GM06990 (cell line): ENCODE measurements around the gene SLC25A30.

ENCODE experiments used
- DNase-seq: peaks from one replicate; pipeline ENCODE4 v3.0.0-alpha.2; 2011; ENCODE audit not compliant: insufficient read length; ENCODE audit errors: extremely low read depth
- H3K27me3 ChIP-seq: replicated peaks from 2 replicates; pipeline ENCODE4 v1.6.0; 2011; ENCODE audit warnings: low read length; ENCODE audit not compliant: control insufficient read depth, insufficient read depth
- H3K36me3 ChIP-seq: 2 replicates; pipeline ENCODE4 v1.5.1; 2011; ENCODE audit warnings: low read length; ENCODE audit not compliant: control insufficient read depth, insufficient read depth
- H3K4me3 ChIP-seq: replicated peaks from 2 replicates; pipeline ENCODE4 v1.5.1; 2011; ENCODE audit warnings: low read depth, mild to moderate bottlenecking, control low read depth, low read length
- TF ChIP-seq, protein P1 (sequence below): IDR thresholded peaks from 2 replicates; pipeline ENCODE4 v1.5.1; 2011; ENCODE audit warnings: low read length, control low read depth, mild to moderate bottlenecking, inconsistent platforms; ENCODE audit not compliant: insufficient read depth, poor library complexity, severe bottlenecking

The SLC25A30 gene

GRCh38 chr13:45454204-45454603 is 36.0 kb upstream of the SLC25A30 start:
- TF ChIP-seq, protein P1, sequence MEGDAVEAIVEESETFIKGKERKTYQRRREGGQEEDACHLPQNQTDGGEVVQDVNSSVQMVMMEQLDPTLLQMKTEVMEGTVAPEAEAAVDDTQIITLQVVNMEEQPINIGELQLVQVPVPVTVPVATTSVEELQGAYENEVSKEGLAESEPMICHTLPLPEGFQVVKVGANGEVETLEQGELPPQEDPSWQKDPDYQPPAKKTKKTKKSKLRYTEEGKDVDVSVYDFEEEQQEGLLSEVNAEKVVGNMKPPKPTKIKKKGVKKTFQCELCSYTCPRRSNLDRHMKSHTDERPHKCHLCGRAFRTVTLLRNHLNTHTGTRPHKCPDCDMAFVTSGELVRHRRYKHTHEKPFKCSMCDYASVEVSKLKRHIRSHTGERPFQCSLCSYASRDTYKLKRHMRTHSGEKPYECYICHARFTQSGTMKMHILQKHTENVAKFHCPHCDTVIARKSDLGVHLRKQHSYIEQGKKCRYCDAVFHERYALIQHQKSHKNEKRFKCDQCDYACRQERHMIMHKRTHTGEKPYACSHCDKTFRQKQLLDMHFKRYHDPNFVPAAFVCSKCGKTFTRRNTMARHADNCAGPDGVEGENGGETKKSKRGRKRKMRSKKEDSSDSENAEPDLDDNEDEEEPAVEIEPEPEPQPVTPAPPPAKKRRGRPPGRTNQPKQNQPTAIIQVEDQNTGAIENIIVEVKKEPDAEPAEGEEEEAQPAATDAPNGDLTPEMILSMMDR, result no peak
- Histone ChIP-seq H3K36me3 (no peaks in the 10 kb centered on the region), H3K4me3 (no peak overlapping the region), H3K27me3 (no peaks in the 10 kb centered on the region)
- no peak for DNase-seq

- Histone ChIP-seq H3K27me3 (no peaks in the 10 kb centered on the region), H3K36me3 (no peaks in the 10 kb centered on the region), H3K4me3 (no peak overlapping the region)
- DNase-seq, result no peak
- TF ChIP-seq, protein P1, result no peak
Observed at GRCh38 chr13:45451282-45451681, 33.1 kb upstream of the SLC25A30 start.

DNA sequence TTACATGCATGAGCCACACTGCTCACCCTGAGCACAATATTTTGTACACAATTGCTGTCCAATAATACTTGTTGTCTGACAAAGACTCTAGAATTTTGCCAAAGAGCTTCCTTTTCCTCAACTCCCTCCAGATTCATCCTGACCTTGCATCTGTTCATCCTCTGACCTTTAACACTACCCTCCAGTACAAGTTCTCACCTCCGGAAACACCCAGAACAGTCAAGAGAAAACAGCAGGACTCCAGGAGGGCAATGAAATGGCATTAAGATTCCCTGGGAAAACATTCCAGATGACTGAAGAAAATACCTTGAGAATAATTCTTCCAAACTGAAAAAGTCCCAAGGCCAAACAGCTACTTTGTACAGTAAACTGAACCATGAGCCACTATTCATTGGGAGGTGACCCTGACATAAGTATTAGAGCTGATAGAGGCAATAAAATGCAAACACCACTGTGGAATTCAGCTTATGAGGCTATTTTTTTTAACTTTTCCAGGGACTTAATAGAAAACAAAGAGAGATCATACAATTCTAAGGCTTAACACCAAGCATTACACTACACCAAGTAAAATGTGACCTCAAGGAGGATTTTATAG is 30.9 kb upstream of the SLC25A30 start:
- TF ChIP-seq, protein P1, result no peak
- no peak overlapping the region for H3K4me3 ChIP-seq
- no peaks in the 10 kb centered on the region for H3K36me3 ChIP-seq
- no peak for DNase-seq
- H3K27me3 ChIP-seq, result no peaks in the 10 kb centered on the region; the same call in 1 of the 2 replicates

GRCh38 chr13:45447050-45447661 is 29.0 kb upstream of the SLC25A30 start:
- Histone ChIP-seq H3K27me3 (no peaks in the 10 kb centered on the region; the same call in 1 of the 2 replicates), H3K4me3 (no peak overlapping the region), H3K36me3 (no peaks in the 10 kb centered on the region)
- TF ChIP-seq, protein P1, result no peak
- DNase-seq, result no peak

DNA sequence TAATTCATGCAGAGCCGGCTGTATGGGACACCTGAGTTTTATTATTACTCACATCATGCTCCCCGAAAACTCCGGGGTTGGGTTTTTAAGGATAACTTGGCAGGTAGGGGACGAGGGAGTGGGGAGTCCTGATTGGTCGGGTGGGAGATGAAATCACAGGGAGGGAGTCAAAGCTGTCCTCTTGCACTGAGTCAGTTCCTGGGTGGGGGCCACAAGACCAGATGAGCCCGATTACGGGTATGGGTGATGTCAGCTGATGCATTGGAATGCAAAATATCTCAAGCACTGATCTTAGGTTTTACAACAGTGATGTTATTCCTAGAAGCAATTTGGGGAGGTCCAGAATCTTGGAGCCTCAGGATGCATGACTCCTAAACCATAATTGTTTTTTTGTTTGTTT is 28.0 kb upstream of the SLC25A30 start:
- no peaks in the 10 kb centered on the region; the same call in 1 of the 2 replicates for H3K27me3 ChIP-seq
- no peak overlapping the region for H3K4me3 ChIP-seq
- H3K36me3 ChIP-seq, result no peaks in the 10 kb centered on the region
- TF ChIP-seq, protein P1, result no peak
- no peak for DNase-seq
